GM06990 (cell line): ENCODE measurements around the gene GULP1.

Experiments
- DNase-seq: peaks from one replicate; pipeline ENCODE4 v3.0.0-alpha.2; 2011; ENCODE audit not compliant: insufficient read length; ENCODE audit errors: extremely low read depth
- H3K27me3 ChIP-seq: replicated peaks from 2 replicates; pipeline ENCODE4 v1.6.0; 2011; ENCODE audit warnings: low read length; ENCODE audit not compliant: control insufficient read depth, insufficient read depth
- H3K36me3 ChIP-seq: 2 replicates; pipeline ENCODE4 v1.5.1; 2011; ENCODE audit warnings: low read length; ENCODE audit not compliant: control insufficient read depth, insufficient read depth
- H3K4me3 ChIP-seq: replicated peaks from 2 replicates; pipeline ENCODE4 v1.5.1; 2011; ENCODE audit warnings: low read depth, mild to moderate bottlenecking, control low read depth, low read length
- TF ChIP-seq, protein P1 (sequence below): IDR thresholded peaks from 2 replicates; pipeline ENCODE4 v1.5.1; 2011; ENCODE audit warnings: low read length, control low read depth, mild to moderate bottlenecking, inconsistent platforms; ENCODE audit not compliant: insufficient read depth, poor library complexity, severe bottlenecking

The GULP1 gene

DNA sequence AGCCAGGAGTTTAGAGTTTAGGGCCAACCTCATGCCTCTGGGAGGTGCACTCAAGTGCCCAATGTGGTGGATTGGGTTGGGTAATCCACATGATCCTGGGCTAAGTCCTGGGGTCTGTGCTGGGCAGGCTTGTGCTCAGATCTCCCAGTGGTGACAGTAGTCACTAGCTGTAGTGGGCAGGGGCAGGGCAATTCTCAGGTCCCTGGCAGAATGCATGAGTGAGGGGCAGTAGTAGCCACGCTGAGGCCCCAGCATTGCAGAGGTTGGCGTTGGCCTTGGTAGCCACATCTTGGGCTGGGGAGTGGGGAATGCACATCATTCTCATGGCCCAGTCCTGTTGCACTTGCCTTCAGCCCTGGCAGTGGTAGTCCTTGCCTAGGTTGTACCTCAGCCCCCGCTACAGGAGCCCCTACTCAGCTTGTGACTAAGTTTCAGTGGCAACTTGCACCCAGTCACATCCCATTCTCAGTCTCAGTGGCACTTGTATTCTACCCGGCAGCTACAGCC lies 269.9 kb downstream of the GULP1 start:
- TF ChIP-seq, protein P1, sequence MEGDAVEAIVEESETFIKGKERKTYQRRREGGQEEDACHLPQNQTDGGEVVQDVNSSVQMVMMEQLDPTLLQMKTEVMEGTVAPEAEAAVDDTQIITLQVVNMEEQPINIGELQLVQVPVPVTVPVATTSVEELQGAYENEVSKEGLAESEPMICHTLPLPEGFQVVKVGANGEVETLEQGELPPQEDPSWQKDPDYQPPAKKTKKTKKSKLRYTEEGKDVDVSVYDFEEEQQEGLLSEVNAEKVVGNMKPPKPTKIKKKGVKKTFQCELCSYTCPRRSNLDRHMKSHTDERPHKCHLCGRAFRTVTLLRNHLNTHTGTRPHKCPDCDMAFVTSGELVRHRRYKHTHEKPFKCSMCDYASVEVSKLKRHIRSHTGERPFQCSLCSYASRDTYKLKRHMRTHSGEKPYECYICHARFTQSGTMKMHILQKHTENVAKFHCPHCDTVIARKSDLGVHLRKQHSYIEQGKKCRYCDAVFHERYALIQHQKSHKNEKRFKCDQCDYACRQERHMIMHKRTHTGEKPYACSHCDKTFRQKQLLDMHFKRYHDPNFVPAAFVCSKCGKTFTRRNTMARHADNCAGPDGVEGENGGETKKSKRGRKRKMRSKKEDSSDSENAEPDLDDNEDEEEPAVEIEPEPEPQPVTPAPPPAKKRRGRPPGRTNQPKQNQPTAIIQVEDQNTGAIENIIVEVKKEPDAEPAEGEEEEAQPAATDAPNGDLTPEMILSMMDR, result no peak
- Histone ChIP-seq H3K4me3 (no peak overlapping the region), H3K27me3 (no peaks in the 10 kb centered on the region), H3K36me3 (no peaks in the 10 kb centered on the region)
- no peak for DNase-seq

DNA sequence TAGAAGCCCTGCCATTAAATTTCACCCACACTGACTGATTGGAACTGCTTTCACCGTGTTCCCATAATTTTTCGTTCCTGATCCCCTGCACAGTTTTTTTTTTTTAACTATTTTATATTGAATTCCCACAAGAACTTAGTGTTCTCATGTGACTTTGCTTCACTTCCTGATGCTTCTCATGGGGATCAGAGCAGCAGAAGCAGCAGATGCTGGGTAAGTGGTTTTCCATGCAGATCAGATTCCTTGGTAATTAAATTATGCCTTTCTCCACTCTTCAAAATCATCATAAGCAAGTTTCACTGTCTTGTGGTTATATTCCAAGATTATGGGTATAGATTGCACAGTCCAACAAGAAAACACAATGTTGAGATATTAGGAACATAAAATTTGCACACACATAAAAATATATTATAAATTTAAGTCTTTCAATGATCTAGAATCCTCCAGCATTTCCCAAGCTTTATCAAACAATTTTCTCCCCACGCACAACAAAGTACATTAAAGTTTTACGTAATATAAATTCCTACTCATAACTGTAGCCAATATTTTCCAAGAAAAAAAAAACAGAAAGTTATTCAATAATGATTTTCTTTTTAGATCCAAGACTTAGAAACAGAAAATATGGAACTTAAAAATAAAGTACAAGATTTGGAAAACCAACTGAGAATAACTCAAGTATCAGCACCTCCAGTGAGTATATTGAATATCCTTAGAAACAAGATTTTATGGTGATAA lies 277.9 kb downstream of the GULP1 start:
- Histone ChIP-seq H3K36me3 (no peaks in the 10 kb centered on the region), H3K27me3 (no peaks in the 10 kb centered on the region), H3K4me3 (no peak overlapping the region)
- TF ChIP-seq, protein P1, result no peak
- DNase-seq, result no peak

DNA sequence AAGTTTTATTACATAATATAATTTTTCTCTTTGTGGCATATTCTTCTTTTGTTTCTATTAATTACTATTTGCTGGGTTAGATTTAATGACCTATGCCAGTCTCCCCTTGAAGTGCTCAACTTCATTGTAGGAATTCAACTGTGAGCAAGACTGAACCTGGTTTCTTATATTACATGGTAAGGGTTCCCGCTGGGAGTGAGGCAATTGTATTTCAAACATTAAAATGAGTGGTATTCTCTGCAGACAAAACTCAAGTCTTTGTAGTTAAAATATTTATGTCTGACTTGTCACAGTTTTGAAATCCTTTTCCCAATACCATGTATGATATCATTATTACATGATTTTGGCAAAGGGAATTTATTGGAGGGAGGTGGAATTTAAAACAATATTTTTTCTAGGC lies 278.7 kb downstream of the GULP1 start:
- no peaks in the 10 kb centered on the region for H3K36me3 ChIP-seq
- no peak overlapping the region for H3K4me3 ChIP-seq
- H3K27me3 ChIP-seq, result no peaks in the 10 kb centered on the region
- TF ChIP-seq, protein P1, result no peak
- no peak for DNase-seq

DNA sequence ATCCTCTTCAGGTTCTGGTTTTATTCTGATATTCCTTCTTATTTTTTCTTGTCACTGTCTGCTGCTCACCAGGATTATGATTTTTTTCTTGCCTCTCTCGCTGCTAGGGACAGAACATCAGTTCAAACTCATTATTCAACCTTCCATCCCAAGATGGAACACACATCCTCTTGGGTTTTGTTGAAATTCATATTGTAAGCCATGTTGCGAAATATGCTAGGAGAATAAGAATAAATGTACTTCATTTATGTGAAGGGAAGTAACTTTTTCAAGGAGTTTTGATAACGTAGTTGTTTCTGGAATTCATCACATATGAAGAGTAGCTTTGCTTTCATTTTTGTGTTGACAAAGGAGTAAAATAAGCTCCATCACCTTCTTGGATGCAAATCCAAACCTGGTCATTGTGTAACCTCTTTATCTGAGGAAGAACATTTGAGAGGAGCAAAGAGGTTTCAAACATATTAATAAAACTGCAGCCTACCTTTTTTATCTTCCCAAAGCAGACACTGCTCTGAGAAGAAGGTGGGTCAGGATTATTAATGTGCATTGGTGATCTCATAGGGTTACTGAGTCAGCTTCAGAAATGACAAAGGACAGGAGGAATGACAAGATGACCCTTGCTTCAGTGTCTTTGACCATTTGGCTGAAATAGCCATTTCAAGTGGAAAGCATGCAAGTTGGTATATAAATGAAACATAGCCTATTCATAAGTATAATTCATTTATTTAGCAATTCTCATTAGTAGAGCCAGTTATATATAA lies 280.0 kb downstream of the GULP1 start:
- no peaks in the 10 kb centered on the region for H3K27me3 ChIP-seq
- DNase-seq, result no peak
- no peak overlapping the region for H3K4me3 ChIP-seq
- H3K36me3 ChIP-seq, result no peaks in the 10 kb centered on the region
- TF ChIP-seq, protein P1, result no peak

DNA sequence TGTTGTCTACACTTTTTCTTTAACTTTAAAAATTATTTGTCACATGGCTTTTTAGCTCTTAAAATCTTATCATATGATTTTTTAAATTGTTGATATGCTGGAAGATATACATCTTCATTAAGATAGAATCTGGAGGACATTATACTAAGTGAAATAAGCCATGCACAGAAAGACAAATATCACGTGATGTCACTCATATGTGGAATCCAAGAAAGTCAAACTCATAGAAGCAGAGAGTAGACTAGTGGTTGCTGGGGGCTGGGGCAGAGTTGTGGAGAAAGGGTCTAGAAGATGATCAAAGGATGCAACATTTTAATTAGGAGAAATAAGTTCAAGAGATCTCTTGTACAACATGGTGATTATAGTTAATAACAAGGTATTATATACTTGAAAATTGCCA lies 280.9 kb downstream of the GULP1 start:
- Histone ChIP-seq H3K4me3 (no peak overlapping the region), H3K36me3 (no peaks in the 10 kb centered on the region), H3K27me3 (no peaks in the 10 kb centered on the region)
- TF ChIP-seq, protein P1, result no peak
- no peak for DNase-seq
